Panc1 (cell line): ENCODE measurements around the gene LUC7L2.

Experiments used
- CTCF ChIP-seq: fragments of 450-650 bp; IDR thresholded peaks from 2 replicates; pipeline ENCODE4 v1.5.1; 2017; ENCODE audit warnings: mild to moderate bottlenecking
- POLR2AphosphoS5 ChIP-seq: IDR thresholded peaks from 2 replicates; pipeline ENCODE4 v1.6.1; 2012; ENCODE audit warnings: mild to moderate bottlenecking, low read depth, low read length, moderate library complexity

GRCh38 chr7:139367438-139368155 is 7.9 kb downstream of the LUC7L2 start:
- no peak for TF ChIP-seq CTCF
- no peak for TF ChIP-seq POLR2AphosphoS5
